GM19397 (cell line): ENCODE results near the gene NHP2.
"Not testable (repeated sequence)": the region's sequence is repeated elsewhere in the genome, so short reads cannot be mapped to it uniquely, and the experiment has no call there.

Source experiments
- ATAC-seq: cut with Tn5 transposase; IDR thresholded peaks from one replicate; pipeline ENCODE4 v1.9.1; 2021; ENCODE audit warnings: mild to moderate bottlenecking, moderate library complexity; ENCODE audit not compliant: unreplicated experiment

The NHP2 gene

DNA sequence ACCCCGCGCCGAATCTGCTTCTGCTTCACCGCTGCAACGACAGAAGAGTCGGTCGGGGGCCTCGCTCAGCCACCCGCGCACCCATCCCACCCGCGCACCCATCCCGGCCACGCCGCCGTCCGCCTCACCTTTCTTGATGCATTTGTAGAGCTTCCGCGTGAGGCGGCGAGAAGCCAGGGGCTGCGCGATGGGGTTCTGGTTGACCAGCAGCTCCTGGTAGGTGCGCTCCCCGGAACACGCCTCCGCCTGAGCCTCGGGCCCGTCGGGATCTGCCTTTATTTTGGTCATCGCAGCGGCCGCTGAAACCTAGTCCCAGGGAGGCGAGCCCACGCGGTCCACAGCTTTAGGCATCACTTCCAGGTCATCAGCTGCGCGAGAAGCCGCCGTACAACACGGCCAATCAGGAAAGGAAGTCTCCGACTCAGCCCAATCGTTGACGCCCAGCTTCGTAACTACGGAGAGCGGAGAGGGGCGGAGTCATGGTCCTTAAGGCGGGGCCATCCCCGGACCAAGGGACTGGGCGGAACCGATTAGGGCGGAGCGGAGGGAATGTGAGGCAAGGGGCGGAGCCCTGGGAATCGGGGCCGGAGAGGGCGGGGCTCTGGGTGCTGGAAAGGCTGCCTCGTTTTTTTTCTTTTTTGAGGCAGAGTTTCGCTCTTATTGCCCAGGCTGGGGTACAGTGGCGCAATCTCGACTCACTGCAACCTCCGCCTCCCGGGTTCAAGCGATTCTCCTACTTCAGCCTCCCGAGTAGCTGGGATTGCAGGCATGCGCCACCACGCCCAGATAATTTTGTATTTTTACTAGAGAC is at the start of gene NHP2:
Gene NHP2 (minus strand): TSS at position 356 of the 811 bp plus-strand sequence. CDS start 68 bp downstream, at position 288.
- ATAC-seq = peak; percentile 96

DNA sequence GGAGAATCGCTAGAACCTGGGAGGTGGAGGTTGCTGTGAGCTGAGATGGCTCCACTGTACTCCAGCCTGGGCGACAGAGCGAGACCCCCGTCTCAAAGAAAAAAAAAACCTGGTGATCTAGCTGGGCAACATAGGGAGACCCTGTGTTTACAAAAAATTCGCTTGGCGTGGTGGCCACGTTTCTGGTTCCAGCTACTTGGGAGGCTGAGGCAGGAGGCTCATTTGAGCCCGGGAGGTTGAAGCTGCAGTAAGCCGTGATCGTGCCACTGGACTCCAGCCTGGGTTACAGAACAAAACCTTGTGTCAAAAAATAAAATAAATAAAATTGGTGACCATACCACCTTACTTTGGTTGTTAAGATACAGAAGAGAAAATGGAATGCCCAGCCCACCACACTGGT is 48.9 kb upstream of the NHP2 start:
- ATAC-seq = no peak

DNA sequence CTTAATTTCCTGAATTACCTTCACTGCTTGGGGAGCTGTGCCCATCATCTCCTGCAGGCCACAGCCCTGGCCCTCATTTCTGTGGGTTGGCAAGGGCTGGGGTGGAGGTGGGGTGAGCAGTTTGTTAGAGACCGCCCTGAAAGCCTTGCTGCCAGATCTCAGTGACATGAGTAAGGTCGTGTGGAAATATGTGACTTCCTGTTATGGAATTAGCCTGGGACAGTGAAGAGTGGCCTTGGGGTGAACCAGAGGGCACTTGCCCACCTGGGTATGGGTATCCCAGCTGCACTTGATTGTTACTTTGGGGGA is 48.2 kb upstream of the NHP2 start:
- ATAC-seq = no peak

DNA sequence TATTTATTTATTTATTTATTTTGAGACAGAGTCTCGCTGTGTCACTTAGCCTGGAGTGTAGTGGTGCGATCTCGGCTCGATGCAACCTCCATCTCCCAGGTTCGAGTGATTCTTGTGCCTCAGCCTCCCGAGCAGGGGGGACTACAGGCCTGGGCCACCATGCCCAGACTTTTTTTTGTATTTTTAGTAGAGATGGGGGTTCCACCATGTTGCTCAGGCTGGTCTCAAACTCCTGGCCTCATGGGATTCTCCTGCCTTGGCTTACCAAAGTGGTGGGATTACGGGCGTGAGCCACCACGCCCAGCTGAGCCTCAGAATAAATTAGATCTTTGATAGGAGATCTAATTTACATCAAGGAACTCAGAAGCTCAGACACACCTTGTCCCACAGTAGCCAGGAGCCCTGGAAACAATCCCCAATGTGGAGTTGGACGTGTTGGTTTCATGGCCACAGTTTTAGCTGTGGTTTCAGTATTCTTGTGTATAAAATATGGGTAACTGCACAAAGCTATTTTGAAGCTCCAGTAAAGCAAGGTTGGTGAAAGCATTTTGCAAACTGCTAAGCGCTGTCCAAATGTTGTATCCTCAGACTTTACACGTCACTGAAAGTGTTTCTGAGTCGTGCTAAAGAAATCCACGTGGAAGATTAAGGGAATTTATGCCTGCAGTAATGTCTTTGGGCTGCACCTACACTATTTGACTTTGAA is 47.7 kb upstream of the NHP2 start:
- no peak for ATAC-seq

- ATAC-seq = no peak
Measured at GRCh38 chr5:178199581-178200434, 46.1 kb upstream of the NHP2 start.

GRCh38 chr5:178198706-178199105 is 45.0 kb upstream of the NHP2 start:
- no peak for ATAC-seq

DNA sequence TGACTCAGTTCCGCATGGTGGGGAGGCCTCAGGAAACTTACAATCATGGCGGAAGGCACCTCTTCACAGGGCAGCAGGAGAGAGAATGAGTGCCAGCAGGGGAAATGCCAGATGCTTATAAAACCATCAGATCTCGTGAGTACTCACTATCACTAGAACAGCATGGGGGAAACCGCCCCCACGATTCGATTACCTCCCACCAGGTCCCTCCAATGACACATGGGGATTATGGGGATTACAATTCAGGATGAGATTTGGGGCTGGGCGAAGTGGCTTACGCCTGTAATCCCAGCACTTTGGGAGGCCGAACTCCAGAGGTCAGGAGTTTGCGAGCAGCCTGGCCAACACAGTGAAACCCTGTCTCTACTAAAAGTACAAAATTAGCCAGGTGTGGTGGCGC is 44.5 kb upstream of the NHP2 start:
- ATAC-seq = not testable (repeated sequence)

- no peak for ATAC-seq
Measured at GRCh38 chr5:178196986-178197385, 43.3 kb upstream of the NHP2 start.

DNA sequence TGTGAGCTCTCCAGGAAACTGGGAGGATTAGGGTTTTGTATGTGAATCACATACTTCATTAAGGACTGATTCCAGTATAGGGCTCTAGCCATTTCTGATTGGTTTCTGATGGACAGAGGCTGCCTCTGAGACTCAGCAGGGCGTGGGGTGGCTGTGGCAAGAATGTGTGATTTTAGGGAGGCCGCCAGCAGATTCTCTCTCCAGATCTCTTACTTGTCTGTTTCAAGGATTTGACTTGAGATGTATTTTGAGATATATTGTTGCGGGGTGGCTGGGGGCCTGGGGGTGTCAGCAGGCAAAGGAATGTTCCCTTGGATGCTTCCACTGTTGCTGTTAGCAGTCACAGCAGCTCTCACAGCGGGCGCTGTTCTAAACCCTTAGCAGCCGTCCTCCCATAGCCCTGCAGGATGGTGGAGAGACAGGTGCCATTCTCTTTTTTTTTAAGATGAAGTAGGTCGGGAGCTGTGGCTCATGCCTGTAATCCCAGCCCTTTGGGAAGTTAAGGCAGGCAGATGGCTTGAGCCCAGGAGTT is 42.7 kb upstream of the NHP2 start:
- no peak for ATAC-seq

- no peak for ATAC-seq
Measured at GRCh38 chr5:178194026-178194425, 40.3 kb upstream of the NHP2 start.

- no peak for ATAC-seq
Measured at GRCh38 chr5:178193251-178193809, 39.6 kb upstream of the NHP2 start.

- no peak for ATAC-seq
Measured at GRCh38 chr5:178192787-178193186, 39.1 kb upstream of the NHP2 start.

GRCh38 chr5:178192244-178192643 is 38.6 kb upstream of the NHP2 start:
- no peak for ATAC-seq

GRCh38 chr5:178191661-178192060 is 38.0 kb upstream of the NHP2 start:
- ATAC-seq = no peak

- ATAC-seq = no peak
Measured at GRCh38 chr5:178189433-178189832, 35.7 kb upstream of the NHP2 start.

GRCh38 chr5:178187014-178187413 is 33.3 kb upstream of the NHP2 start, which contains the start of gene GMCL2:
Gene GMCL2 (minus strand): TSS chr5:178187371. CDS start chr5:178187299, 72 bp downstream.
- ATAC-seq = no peak

DNA sequence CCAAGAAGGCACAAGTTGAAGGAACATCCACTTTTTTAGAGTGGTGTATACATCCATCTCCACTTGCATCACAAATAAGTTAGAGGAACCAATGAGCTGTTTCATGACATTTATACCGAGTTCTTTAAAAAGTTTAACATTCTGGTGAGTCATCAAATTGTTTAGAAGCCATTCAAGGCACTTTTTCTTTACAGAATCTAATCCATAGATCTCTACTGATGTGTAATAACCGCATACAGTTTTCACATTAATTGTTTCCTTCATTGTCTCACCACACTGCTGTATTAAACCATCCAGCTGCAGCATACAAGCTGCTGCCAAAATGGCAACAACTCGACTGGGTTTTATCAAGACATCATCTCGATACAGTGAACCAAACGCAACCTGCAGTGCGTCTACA is 32.7 kb upstream of the NHP2 start:
- ATAC-seq = no peak

DNA sequence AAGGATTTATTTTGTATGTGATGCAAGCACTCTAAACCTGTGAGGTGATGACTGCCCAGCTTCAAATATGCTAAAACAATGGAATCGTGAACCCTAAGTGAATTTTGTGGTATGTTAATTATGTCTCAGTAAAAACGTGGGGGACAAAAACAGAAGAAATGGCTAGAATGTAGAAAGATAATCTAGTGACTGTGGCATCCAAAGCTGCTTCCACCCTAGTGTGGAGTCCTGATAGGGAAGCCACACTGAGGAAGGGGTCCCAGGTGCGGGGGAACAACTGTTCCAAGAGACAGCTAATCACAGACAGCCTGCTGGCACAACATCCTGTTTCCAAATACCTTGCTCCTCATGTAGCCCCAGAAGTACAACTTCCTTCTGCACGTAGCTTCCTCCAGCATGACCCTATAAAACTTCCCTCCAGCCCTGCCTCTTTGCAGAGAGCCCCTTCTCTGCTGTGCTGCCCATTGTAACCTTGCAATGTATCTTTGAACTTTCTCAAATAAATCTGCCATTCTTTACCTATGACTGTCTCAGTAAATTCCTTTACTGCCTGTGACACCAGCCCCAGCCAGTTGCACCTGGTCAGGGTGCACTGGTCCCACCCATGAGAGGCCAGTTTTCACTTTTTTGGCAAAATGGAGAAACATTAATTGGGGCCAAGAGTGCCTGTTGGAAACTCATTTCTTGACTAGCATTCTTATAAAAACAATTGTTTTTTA is 28.6 kb upstream of the NHP2 start:
- ATAC-seq = no peak

GRCh38 chr5:178180141-178180863 is 26.6 kb upstream of the NHP2 start:
- no peak for ATAC-seq

DNA sequence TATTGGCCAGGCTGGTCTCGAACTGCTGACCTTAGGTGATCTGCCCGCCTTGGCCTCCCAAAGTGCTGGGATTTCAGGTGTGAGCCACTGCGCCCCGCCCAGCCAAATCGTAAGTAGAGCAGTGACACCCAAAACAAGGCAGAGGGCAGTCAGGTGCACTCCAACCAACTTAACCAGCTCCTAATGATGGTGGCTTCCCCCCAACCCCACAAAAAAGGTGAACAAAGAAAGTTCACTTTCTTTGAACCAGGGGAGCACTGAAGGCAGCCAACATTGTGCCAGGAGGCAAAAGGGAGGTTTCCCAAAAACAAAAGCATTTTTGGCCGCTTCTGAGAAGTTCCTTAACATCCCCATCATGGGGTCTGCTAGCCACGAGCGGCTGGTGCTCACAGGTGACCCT is 23.9 kb upstream of the NHP2 start:
- no peak for ATAC-seq
